SK-N-SH (cell line): ENCODE results near the gene PRICKLE2.

Experiments used
- EP300 ChIP-seq, 2 experiments: IDR thresholded peaks; 2 replicates each; pipeline versions ENCODE4 v1.4.0 to v1.6.1; 2012; ENCODE audit warnings: borderline replicate concordance in 1 of 2, low read depth in 1 of 2, low read length in 1 of 2
- EZH2phosphoT487 ChIP-seq: fragments of 200-600 bp; sonication (generic); IDR thresholded peaks from 2 replicates; pipeline ENCODE4 v1.6.1; 2017; ENCODE audit warnings: low read depth, mixed run types, mild to moderate bottlenecking, antibody characterized with exemption, moderate library complexity, borderline replicate concordance
- GABPA ChIP-seq: IDR thresholded peaks from 2 replicates; pipeline ENCODE4 v1.4.0; 2012; ENCODE audit warnings: low read depth, mild to moderate bottlenecking
- MEF2A ChIP-seq: IDR thresholded peaks from 2 replicates; pipeline ENCODE4 v1.4.0; 2012; ENCODE audit warnings: low read depth, borderline replicate concordance
- POLR2AphosphoS5 ChIP-seq: IDR thresholded peaks from 2 replicates; pipeline ENCODE4 v1.6.1; 2012; ENCODE audit warnings: low read depth, low read length
- REST ChIP-seq: IDR thresholded peaks from 2 replicates; pipeline ENCODE4 v1.6.1; 2012; ENCODE audit warnings: mild to moderate bottlenecking, low read depth, low read length, moderate library complexity
- SMC3 ChIP-seq: IDR thresholded peaks from 2 replicates; pipeline ENCODE4 v1.6.1; 2012; ENCODE audit warnings: low read depth, low read length, improper control_type of control experiment
- TF ChIP-seq, protein P1 (sequence below): fragments of 200-600 bp; sonication (generic); IDR thresholded peaks from 2 replicates; pipeline ENCODE4 v1.6.1; 2017; ENCODE audit warnings: antibody characterized with exemption, mild to moderate bottlenecking, moderate library complexity

- TF ChIP-seq REST (no peak), POLR2AphosphoS5 (no peak), SMC3 (no peak), EP300 (IDR thresholded peaks at IDR 0.05; ENCODE audit: borderline replicate concordance in 1 of 2, low read depth in 1 of 2, low read length in 1 of 2) (no peak), EZH2phosphoT487 (no peak), MEF2A (no peak), GABPA (no peak)
- TF ChIP-seq, protein P1, sequence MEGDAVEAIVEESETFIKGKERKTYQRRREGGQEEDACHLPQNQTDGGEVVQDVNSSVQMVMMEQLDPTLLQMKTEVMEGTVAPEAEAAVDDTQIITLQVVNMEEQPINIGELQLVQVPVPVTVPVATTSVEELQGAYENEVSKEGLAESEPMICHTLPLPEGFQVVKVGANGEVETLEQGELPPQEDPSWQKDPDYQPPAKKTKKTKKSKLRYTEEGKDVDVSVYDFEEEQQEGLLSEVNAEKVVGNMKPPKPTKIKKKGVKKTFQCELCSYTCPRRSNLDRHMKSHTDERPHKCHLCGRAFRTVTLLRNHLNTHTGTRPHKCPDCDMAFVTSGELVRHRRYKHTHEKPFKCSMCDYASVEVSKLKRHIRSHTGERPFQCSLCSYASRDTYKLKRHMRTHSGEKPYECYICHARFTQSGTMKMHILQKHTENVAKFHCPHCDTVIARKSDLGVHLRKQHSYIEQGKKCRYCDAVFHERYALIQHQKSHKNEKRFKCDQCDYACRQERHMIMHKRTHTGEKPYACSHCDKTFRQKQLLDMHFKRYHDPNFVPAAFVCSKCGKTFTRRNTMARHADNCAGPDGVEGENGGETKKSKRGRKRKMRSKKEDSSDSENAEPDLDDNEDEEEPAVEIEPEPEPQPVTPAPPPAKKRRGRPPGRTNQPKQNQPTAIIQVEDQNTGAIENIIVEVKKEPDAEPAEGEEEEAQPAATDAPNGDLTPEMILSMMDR, result no peak
Observed at GRCh38 chr3:64070704-64071103, 154.6 kb downstream of the PRICKLE2 start.
